GM12878 (cell line): Measurements from ENCODE around the gene CTNNA3.

Source experiments
- CTCF ChIP-seq, 3 experiments: IDR thresholded peaks in 2 of 3; conservative IDR thresholded peaks in 1 of 3; 2 replicates each; pipeline ENCODE4 v1.5.1; 2011; ENCODE audit warnings: low read depth in 3 of 3, low read length in 3 of 3, mild to moderate bottlenecking in 3 of 3, control low read depth in 2 of 3, moderate library complexity in 2 of 3, inconsistent platforms in 1 of 3, mixed read lengths in 1 of 3; ENCODE audit not compliant: control insufficient read depth in 2 of 3, insufficient read depth in 1 of 3; ENCODE audit errors: extremely low read depth in 1 of 3
- CUX1 ChIP-seq: IDR thresholded peaks from 2 replicates; pipeline ENCODE4 v1.6.1; 2012; ENCODE audit warnings: improper control_type of control experiment, low read depth, low read length; ENCODE audit not compliant: insufficient replicate concordance
- SUPT20H ChIP-seq: IDR thresholded peaks from 2 replicates; pipeline ENCODE4 v1.6.1; 2011; ENCODE audit warnings: low read depth, mild to moderate bottlenecking, low read length, moderate library complexity, borderline replicate concordance; ENCODE audit not compliant: control insufficient read depth
- TCF12 ChIP-seq: IDR thresholded peaks from 2 replicates; pipeline ENCODE4 v1.6.1; 2011; ENCODE audit warnings: low read depth, mild to moderate bottlenecking, low read length

GRCh38 chr10:67268146-67268545, 427.8 kb downstream of the CTNNA3 start:
- TF ChIP-seq SUPT20H (no peak), CUX1 (no peak), TCF12 (no peak), CTCF (IDR thresholded peaks at IDR 0.05 in 2 of 3, conservative IDR thresholded peaks at IDR 0.05 in 1 of 3; ENCODE audit: control insufficient read depth in 2 of 3, extremely low read depth in 1 of 3, insufficient read depth in 1 of 3, low read depth in 3 of 3, low read length in 3 of 3) (no peak)
